GM18873 (cell line): ENCODE measurements around the gene RELN.

Experiments used
- ATAC-seq: cut with Tn5 transposase; IDR thresholded peaks from one replicate; pipeline ENCODE4 v1.9.1; 2021; ENCODE audit warnings: mild to moderate bottlenecking, moderate library complexity, moderate number of reproducible peaks; ENCODE audit not compliant: unreplicated experiment, low FRiP score

Gene RELN

GRCh38 chr7:103445228-103446048 lies 544.0 kb downstream of the RELN start:
- no peak for ATAC-seq

- ATAC-seq: no peak
These were observed 549.8 kb downstream of the RELN start for GRCh38 chr7:103439661-103440060.

DNA sequence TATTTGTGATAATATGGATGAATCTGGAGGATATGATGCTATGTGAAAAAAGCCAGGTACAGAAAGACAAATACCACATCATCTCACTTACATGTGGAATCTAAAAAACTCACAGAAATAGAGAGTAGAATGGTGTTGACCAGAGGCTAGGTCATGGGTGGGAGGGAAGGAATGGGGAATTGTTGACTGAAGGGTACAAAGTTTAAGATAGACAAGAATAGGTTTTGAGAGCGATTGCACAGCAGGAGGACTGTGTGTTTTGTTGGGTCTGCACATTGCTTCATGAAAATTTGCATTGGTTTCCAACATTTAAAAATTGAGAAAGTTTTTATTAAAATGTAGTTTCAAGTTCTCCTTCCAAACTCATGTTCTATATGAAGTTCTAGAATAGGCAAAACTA lies 551.8 kb downstream of the RELN start:
- no peak for ATAC-seq

DNA sequence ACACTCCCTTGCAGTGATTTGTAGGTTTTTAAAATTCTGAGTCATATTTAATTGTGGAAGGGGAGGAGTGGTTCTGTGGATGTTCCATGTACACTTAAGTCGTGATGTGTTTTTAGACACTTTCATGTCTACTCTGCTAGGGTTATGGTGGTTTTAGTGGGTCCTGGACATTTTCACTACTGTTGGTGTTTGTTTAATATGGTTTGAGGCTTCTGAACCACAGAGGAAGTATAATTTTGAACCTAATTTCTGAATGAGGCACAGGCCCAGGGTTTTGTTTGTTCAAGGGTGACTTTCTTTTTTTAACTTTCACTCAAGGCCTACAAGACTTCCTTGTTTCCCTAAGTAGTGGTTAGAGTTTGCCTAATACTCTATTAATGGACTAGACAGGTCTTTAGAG lies 556.7 kb downstream of the RELN start:
- no peak for ATAC-seq

- no peak for ATAC-seq
These were observed 564.3 kb downstream of the RELN start for GRCh38 chr7:103425177-103425576.

GRCh38 chr7:103423467-103424179 lies 565.8 kb downstream of the RELN start:
- no peak for ATAC-seq
